Cardiac muscle cell (in vitro differentiated cells and primary cell): ENCODE results near the gene HYKK. TPM values are rescaled to one million over a fixed set of nuclear protein-coding genes. Genes with fewer than 3 reads are reported as not detected.
A peak's percentile ranks its signal among the peaks of the same experiment; 100 is the strongest.

Source experiments
- DNase-seq, 2 donors: peaks; one replicate each; pipeline versions ENCODE4 v3.0.0 to v3.0.0-alpha.2; 2010 to 2017; ENCODE audit warnings: low read depth in 1 of 2, low spot score in 1 of 2
- H3K27ac ChIP-seq: fragments of 200-600 bp; sonication (generic); 2 replicates; pipeline ENCODE4 v1.5.1; 2016
- H3K27me3 ChIP-seq: fragments of 200-600 bp; sonication (generic); 2 replicates; pipeline ENCODE4 v1.6.0; 2016; ENCODE audit warnings: control low read depth
- H3K36me3 ChIP-seq: fragments of 200-600 bp; sonication (generic); 2 replicates; pipeline ENCODE4 v1.5.1; 2016; ENCODE audit warnings: control low read depth
- H3K4me1 ChIP-seq: fragments of 200-600 bp; sonication (generic); 2 replicates; pipeline ENCODE4 v1.8.1; 2017; ENCODE audit warnings: low read depth, mild to moderate bottlenecking, mixed run types
- H3K4me3 ChIP-seq: fragments of 200-600 bp; sonication (generic); 2 replicates; pipeline ENCODE4 v1.5.1; 2016; ENCODE audit warnings: mild to moderate bottlenecking
- H3K9me3 ChIP-seq: fragments of 200-600 bp; sonication (generic); 2 replicates; pipeline ENCODE4 v1.5.1; 2017; ENCODE audit warnings: low read depth, mild to moderate bottlenecking, control low read depth
- polyA plus RNA-seq: library from polyadenylated mRNA; unstranded; fragments of >200 nt; fragmentation: Nextera tagmentation; extraction: Ambion mirVana; gene quantifications from 2 replicates; pipeline ENCODE4 v1.2.1, GENCODE V29; 2016
- total RNA-seq: library from RNA; depleted of rRNA; stranded (reverse); fragments of >200 nt; gene quantifications from 2 replicates; pipeline ENCODE4 v1.2.3, GENCODE V29; 2016
- TF ChIP-seq, protein P1 (sequence below): IDR thresholded peaks from 2 replicates; pipeline ENCODE4 v1.5.1; 2012; ENCODE audit warnings: low read depth, mild to moderate bottlenecking, low read length

The HYKK gene
- total and polyA plus RNA-seq, 2 experiments from 2014 or later: 6.4 to 9.2 TPM

DNA sequence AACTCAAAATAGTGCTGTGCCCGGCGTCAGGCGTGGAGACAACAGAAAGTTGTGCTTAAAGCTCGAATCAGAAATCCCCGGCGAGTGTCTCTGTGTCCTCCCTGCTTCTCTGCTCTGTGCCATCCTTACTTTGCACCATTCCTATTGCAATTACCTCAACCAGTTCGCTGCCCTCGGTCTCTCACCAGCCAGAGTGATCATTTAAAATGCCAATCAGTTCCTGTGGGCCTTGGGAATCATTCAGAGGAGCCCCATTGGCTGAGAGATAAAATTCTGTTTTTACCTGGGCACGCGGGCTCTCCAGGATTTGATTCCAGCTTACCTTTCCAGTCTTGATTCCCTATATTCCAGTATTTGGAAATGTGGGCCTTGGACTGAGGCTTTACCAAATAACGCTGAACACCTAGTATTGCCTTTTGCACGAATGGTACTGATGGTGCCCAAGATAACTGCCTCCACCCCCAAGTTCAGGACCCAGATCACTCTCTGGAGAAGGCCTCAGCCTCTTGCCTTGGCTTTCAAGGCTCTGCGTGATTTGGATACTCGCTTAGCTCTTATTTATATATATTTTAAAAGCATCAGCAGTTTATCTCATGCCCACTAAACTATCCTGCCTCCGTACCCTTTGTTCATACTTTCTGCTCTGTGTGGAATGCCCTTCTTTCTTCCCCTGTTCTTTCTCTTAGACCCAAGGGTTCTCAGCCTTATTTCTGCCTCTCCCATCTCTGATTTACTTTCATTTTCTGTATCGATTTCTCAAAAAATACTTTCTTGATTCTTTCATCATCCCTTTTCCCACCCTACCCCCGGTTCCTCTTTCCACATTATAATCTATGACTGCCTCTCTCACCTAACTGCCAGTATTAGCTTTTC lies 33.7 kb downstream of the HYKK start:
- Histone ChIP-seq H3K36me3 (peaks cover 35% of the 10 kb centered on the region), H3K9me3 (no peaks in the 10 kb centered on the region), H3K4me3 (peak overlapping the region; percentile 97), H3K27me3 (no peaks in the 10 kb centered on the region), H3K27ac (peak overlapping the region; percentile 97), H3K4me1 (peaks cover 27% of the 10 kb centered on the region)
- TF ChIP-seq, protein P1, sequence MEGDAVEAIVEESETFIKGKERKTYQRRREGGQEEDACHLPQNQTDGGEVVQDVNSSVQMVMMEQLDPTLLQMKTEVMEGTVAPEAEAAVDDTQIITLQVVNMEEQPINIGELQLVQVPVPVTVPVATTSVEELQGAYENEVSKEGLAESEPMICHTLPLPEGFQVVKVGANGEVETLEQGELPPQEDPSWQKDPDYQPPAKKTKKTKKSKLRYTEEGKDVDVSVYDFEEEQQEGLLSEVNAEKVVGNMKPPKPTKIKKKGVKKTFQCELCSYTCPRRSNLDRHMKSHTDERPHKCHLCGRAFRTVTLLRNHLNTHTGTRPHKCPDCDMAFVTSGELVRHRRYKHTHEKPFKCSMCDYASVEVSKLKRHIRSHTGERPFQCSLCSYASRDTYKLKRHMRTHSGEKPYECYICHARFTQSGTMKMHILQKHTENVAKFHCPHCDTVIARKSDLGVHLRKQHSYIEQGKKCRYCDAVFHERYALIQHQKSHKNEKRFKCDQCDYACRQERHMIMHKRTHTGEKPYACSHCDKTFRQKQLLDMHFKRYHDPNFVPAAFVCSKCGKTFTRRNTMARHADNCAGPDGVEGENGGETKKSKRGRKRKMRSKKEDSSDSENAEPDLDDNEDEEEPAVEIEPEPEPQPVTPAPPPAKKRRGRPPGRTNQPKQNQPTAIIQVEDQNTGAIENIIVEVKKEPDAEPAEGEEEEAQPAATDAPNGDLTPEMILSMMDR: no peak
- DNase-seq: peak in 1 of 2 donors; percentile 11

DNA sequence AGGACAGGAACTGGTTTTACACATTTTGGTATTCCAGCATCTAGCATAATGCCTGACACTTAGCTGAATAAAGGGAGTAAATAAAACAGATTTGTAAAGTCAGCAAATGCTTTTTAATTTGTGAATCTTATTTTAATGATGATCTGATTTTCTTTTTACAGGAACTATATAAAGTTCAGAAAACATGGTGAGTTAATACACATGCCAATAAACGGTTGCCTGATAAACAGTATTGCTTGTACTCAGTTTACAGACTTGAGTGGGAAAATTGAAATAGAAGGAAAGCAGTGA lies 34.3 kb downstream of the HYKK start:
- no peak overlapping the region for H3K27ac ChIP-seq
- H3K4me1 ChIP-seq: peaks cover 27% of the 10 kb centered on the region
- peak overlapping the region; percentile 97 for H3K4me3 ChIP-seq
- H3K27me3 ChIP-seq: no peaks in the 10 kb centered on the region
- TF ChIP-seq, protein P1: no peak
- no peaks in the 10 kb centered on the region for H3K9me3 ChIP-seq
- peaks cover 41% of the 10 kb centered on the region for H3K36me3 ChIP-seq
- no peak for DNase-seq

DNA sequence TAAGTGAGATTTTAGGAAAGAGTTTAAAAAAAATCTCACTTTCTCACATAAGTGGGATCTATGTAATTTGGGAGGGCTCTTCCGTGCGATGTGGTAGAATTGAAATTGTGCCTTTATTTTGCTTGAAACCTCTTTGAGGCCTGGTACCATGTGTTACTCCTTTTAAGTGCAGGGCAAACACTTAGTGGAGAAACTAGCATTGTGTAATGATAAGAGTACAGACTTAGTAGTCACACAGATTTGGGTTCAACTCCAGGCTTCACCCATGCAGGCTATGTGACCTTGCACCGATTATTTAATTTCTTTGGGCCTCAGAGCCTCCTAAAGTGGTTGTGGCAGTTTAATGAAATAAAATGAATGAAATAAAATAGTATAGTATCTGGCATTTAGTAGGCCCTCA lies 35.3 kb downstream of the HYKK start:
- Histone ChIP-seq H3K27me3 (no peaks in the 10 kb centered on the region), H3K36me3 (peaks cover 49% of the 10 kb centered on the region), H3K27ac (no peak overlapping the region), H3K4me3 (no peak overlapping the region), H3K4me1 (peaks cover 18% of the 10 kb centered on the region), H3K9me3 (no peaks in the 10 kb centered on the region)
- TF ChIP-seq, protein P1: no peak
- DNase-seq: no peak

DNA sequence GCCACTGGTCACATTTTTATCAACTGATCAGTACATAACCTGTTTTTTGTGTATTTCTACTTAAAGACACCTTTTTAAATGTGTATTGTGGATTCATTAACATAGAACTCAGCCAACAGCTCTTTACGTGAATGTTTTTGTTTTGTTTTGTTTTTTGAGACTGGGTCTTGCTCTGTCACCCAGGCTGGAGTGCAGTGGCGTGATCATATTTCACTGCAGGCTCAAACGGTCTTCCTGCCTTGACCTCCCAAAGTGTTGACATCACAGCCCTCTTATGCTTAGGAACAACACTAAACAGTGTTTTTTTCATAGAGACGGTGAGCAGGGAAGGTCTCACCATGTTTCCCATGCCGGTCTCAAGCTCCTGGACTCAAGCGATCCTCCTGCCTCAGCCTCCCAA lies 42.8 kb downstream of the HYKK start:
- Histone ChIP-seq H3K4me1 (no peaks in the 10 kb centered on the region), H3K27me3 (no peaks in the 10 kb centered on the region), H3K27ac (no peak overlapping the region), H3K4me3 (no peak overlapping the region), H3K9me3 (no peaks in the 10 kb centered on the region), H3K36me3 (peaks cover 52% of the 10 kb centered on the region)
- TF ChIP-seq, protein P1: no peak
- DNase-seq: no peak

DNA sequence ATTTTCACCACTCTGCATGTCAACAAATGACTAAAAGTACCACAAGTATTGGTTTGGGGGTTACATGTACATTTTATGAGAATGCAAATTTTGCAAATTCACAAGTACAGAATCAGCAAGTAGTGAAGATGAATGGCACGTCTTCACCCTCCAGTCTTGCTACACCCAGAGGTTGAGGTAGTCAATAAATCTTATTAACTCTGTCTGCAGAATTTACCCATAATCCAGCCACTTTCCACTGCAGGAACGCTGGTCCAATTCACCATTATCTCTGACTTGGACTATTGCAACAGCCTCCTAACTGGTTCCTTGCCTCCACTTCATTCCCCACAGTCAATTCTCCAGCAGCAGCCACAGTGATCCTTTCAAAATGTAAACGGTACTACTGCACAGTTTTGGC lies 43.4 kb downstream of the HYKK start:
- peaks cover 46% of the 10 kb centered on the region for H3K36me3 ChIP-seq
- no peak for DNase-seq
- no peaks in the 10 kb centered on the region for H3K4me1 ChIP-seq
- TF ChIP-seq, protein P1: no peak
- no peaks in the 10 kb centered on the region for H3K27me3 ChIP-seq
- no peak overlapping the region for H3K4me3 ChIP-seq
- H3K27ac ChIP-seq: no peak overlapping the region
- no peaks in the 10 kb centered on the region for H3K9me3 ChIP-seq
